Measurements from ENCODE around the gene MUC20.

- TF ChIP-seq POLR2A (IDR thresholded peaks at IDR 0.05) (no peak), CTCF (IDR thresholded peaks at IDR 0.05) (no peak)
Measured at GRCh38 chr3:195711813-195712534, 8.8 kb upstream of the MUC20 start.

Measured in vagina (tissue), 2 donors.